ENCODE measurements around the gene MSH2.
"Not testable (repeated sequence)": the region's sequence is repeated elsewhere in the genome, so short reads cannot be mapped to it uniquely, and the experiment has no call there.

The MSH2 gene

DNA sequence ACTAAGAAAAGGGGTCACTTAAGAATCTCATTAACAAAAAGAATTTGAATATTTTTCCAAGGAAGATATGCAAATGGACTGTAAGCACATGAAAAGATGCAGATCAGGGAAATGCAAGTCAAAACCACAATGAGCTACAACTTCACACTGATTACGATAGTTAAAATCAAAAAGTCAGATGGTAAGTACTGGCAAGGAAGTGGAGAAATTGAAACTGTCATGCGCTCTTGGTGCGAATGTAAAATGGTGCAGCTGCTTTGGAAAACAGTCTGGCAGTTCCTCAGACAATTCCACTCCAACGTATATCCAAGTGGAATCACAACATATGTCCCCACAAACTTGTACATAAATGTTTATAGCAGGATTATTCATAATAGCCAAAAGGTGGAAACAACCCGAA lies 81.4 kb downstream of the MSH2 start:
- no peak for DNase-seq (ENCODE audit: low spot score)

DNA sequence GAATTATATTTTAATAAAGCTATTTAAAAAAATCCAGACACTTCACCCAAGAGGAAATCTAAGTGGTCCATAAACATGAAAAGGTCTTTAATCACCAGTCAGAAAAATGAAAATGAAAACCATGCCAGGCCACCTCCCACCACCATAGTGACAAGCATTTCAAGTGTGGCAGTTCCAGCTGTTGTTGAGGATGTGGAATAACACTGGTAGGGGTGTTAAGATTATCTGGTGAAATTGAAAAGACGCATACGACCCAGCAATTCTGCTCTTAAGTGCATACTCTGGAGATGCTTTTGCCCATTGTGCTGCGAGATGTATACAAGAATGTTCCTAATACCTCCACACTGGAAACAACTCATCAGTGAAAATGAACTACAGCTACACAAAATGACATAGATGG lies 82.2 kb downstream of the MSH2 start:
- no peak for DNase-seq (ENCODE audit: low spot score)

- DNase-seq (ENCODE audit: low spot score), result no peak
Observed at GRCh38 chr2:47485751-47486300, 82.9 kb downstream of the MSH2 start.

DNA sequence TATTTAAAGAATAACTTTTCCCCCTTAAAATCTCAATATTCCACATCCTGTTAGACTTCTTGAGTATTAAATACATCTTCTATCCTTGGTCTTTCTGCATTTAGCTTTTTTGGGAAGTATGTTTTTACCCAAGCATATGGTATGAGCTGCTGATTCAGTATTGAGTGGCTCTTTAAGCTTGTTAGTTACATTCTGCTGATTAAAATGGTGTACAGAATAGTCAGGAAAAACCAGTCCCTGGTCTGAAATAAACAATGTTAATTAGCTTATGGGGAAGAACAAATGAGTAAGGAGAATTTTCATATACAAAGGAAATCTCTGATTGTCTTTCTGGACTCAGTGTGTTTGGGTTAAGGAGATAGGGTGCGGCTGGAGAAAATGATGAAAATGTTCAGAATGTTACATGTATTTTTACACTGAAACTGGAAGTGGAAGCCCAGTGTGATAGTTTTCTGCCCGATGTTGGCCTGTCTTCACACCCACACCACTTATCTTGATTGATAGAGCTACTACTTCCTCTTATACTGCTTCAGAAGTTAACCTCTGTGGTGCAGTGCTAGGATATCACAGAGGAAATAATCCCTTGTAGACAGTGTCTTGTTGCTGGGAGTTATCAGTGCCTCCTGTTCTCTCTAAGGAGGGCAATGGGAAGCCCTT lies 84.0 kb downstream of the MSH2 start:
- no peak for DNase-seq (ENCODE audit: low spot score)

DNA sequence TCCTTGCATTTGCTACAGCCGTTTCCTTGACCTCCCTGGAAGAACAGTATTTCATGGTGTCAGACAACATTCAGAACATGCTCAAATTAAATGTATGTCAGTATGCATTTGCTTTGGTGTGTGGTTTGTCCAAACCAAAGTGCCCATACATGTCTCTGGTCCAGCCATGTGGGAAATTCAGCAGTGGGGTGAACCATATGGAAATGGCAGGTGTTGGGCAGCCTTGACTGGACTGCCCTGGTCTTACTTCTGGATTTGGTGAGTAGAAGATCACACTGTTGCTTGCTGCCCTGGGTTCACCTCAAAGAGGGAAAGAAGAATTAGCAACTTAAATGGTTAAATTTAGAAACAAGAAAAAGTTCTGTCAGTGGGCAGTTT lies 84.5 kb downstream of the MSH2 start:
- DNase-seq (ENCODE audit: low spot score), result no peak

- peak; percentile 26 for DNase-seq (ENCODE audit: low spot score)
Observed at GRCh38 chr2:47488870-47489584, 86.1 kb downstream of the MSH2 start.

GRCh38 chr2:47490406-47490805 lies 87.5 kb downstream of the MSH2 start:
- DNase-seq (ENCODE audit: low spot score), result no peak

- DNase-seq (ENCODE audit: low spot score), result no peak
Observed at GRCh38 chr2:47493317-47494035, 90.5 kb downstream of the MSH2 start.

GRCh38 chr2:47494267-47495130 lies 91.5 kb downstream of the MSH2 start:
- DNase-seq (ENCODE audit: low spot score), result no peak

DNA sequence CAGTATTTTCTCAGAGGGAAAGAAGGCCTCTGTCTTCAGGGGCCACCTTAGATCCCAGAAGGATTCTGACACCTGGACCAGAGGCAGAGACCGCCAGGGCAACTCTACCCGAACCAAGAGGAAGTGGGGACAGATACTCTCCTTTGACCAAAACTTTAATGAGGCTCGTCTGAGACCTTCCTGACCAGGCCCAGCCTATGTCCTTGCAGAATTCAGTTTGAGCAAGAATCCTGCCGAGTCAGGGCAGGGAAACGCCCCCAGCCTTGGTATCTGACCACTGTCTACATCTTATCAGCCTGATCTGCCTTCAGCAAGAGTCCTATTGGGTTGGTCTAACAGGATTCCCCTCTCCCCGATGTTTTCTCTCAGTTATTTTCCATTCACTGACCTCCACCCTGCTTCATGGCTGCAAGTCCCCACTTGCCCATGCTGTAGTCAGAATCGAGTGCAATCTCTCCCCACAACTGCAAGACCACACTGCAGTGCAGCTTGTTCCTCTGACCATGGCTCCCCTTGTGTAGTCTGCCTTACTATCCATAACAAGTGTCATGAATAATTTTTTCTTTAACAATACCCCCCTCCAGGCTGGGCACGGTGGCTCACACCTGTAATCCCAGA lies 95.0 kb downstream of the MSH2 start:
- no peak for DNase-seq (ENCODE audit: low spot score)

- no peak for DNase-seq (ENCODE audit: low spot score)
Observed at GRCh38 chr2:47499093-47499492, 96.1 kb downstream of the MSH2 start.

DNA sequence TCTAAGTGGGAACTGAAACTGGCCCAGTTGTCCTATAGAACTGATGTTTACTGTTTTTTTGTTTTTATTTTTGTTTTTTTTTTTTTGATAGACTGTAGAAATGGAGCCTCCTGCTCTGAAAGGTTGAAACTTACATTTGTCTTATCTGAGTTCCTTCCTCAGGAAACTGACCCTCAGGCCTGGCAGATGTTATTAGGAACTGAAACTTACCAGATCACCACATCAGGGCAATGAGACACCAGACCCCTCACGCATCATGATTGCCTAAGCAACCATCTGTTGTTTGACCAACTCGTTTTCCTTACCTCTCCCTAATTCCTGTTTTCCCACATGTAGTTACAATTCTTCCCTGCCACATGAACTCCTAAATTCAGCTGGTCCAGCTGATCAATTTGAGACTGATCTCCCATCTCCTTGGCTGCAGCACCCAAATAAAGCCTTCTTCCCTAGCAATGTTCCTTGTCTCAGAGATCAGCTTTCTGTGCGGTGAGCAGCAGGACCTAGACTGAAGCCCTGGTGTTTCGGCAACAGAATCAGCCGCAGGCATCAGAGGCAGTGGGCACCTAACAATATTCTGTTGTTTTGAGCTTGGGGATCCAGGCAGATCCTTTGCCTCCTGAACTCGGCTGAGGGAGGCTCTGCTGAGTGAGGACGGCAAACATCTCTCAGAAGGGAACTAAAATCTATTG lies 96.8 kb downstream of the MSH2 start:
- DNase-seq (ENCODE audit: low spot score), result no peak

DNA sequence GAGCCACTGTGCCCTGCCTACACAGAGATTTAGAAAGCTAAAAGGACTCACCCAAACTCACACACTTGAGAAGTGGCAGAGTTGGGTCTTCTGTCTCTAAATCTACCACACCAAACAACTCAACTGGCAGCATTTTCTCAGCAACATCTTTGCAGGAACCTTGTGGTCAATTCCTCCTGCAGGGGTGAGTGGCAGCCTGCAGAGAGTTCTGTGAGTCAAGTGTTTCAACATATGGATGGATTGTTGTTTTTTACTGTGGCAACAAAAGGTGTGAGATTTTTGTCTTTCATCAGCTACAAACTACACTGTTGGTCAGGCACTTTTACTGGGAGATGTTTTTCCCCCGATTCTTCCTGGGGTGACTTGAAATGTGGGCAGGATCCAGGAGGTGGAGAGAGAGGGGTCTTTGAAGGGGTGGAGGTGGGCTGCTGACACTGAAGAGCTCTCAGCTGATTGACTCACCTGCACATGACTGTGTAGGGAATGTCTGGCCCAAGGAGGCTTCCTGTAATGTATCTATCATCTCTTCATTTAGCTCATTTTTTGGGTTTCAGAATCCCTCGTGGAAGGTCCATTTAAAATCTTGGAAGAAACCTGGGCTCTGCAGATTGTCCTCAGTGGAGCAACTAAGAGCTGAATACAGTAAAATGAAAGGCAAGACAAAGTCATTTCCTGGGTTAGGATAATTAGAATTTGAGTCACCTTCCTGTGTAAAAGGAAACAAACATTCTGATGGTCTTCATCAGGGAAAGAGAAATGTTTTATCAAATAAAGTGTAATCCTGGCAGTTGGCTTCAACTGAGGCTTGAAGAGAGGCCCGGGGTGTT lies 98.6 kb downstream of the MSH2 start:
- DNase-seq (ENCODE audit: low spot score), result no peak

DNA sequence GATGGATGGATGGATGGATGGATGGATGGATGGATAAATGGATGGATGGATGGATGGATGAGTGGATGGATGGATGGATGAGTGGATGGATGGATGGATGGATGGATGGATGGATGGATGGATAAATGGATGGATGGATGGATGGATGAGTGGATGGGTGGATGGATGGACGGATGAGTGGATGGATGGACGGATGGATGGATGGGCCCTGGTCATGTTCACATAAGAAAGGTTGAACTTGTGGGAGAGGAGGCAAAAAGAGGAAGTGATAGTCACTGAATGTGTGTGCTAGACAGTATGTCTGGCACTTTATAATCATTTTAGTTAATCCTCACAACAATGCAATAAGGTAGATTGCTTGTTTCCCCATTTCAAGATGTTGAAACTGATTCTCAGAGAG lies 99.5 kb downstream of the MSH2 start:
- DNase-seq (ENCODE audit: low spot score), result not testable (repeated sequence)

DNA sequence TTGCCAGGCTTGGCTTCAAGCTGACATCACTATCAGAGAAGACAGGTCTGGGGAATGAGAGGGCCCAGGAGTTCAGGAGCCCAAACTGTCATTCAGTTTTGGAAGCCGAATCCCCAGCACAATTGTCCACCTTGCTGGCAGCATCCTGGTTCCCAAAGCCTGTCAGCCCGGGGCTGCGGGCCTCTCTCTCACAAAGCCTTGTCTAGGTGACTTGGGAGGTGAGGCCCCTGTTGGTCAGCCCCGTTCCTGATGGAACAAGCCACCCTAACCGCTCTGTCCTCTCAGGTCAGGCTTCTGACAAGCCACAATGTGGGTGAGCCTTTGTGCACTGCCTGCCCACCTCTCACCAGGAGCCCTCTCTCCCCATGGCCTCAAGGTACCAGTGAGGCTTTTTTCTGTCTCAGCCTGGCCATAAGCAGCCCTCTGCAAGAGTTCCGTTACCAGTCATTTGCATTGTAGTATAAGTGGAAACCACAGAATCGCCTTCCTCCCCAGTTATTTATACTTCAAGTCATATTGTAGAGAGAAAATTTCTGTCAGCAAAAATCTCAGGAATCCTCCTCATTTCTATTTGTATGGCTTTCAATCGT lies 100.6 kb downstream of the MSH2 start:
- no peak for DNase-seq (ENCODE audit: low spot score)

DNA sequence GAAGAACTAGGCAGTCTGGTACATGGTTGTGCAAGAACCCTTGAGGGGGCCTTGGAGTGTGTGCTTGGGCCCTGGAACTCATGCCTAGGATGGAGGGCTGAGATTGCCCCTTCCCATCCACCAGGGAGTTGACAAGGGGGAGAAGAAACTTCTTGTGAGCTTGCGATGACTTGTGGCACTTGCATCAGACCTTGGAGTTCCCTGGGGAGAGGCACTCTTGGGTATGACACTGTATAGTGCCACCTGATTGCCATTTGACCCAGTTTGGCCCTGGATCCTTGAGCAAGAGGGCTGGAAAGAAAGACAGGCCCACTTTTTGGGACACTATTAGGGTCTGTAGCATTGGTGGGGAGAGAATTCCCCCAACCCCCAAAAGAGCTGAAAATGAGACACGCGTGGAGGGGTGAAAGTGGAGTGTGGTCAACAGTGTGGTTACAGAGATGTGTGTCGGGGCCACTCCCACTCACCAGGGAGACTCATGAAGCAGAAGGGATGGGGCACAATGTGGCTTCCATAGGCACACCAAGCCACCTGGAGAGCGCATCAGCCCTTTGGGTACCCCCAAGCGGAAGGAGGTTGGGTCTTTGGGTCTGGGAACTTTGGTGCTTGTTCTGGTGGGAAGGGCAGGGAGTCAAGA lies 101.3 kb downstream of the MSH2 start:
- no peak for DNase-seq (ENCODE audit: low spot score)

GRCh38 chr2:47506024-47506423 lies 103.1 kb downstream of the MSH2 start:
- DNase-seq (ENCODE audit: low spot score), result no peak

DNA sequence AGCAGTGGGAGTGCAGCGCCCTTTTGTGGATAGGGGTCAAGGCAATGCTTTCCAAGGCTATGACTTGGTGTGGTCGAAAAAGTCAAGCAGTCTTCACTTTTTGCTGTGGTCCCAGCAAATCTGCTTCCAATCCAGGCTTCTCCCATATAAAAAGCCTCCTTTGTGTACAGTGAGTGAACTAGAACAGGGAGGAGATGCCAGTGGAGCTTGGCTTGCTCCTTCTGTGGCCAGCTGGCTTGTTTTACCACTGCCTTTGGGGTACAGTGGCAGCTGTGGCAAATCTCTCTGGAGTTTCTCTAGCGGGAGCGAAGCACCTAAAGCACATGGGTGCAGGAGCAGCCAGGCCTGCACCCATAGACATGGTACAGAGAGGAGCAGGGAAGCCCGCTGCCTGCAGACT lies 103.5 kb downstream of the MSH2 start:
- no peak for DNase-seq (ENCODE audit: low spot score)

DNA sequence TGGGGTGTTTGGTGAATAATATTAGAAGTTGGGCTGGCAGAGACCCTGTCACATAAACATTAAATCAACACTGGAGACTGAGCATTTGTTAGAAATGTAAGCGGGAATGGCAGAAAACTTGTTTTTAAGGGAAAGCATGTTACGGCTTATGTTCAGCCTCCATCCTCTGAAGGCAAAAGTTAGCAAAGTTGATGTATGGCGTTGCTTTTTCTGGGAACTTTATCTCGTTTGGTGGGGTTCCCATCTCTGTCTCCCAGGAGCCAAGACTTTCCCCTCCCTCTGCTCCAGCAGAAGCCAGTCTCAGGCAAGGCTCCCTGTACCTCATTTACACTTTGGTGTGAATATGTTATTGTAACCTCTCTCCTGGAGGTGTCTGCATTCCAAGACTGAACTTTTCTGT lies 105.1 kb downstream of the MSH2 start:
- DNase-seq (ENCODE audit: low spot score), result no peak

Data from hepatic stellate cell (primary cell).